ENCODE data around the gene SULT4A1. TPM values are rescaled to one million over a fixed set of nuclear protein-coding genes. Genes with fewer than 3 reads are reported as not detected.

SULT4A1 gene
- total and polyA plus RNA-seq, 9 of the 15 experiments (the other 6 are each of a cell fraction or from before 2014, with no cell fraction given): 0.03 to 0.20 (median 0.09) TPM; not detected in 3

DNA sequence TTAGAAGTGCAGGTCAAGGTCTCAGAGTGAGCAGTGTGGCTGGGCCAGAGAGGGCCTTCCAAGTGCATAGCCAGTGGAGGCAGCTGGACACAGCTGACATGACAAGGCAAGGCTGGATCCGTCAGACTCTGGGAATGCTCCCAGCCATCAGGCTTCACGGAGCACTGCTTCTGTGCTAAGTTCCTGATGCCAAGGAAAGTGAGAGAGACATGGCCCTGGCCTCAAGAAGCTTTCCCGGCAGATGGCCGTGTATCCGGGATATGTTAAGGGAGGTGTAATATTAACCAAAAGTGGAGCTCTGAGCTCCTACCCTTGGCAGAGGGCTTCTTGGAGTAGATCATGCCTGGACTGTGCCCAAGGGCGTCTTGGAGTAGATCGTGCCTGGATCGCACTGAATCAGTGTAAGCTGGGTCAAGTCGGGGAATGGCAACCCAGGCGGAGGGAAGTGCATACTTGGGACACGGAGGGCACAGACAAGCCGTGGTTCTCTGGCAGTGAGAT lies 42.8 kb downstream of the SULT4A1 start (continued):
- TF ChIP-seq IFI16 (CRISPR knock-in tag; IDR thresholded peaks at IDR 0.05) (no peak), TFAM (CRISPR knock-in tag; conservative IDR thresholded peaks at IDR 0.05) (no peak), ZNF507 (tag; conservative IDR thresholded peaks at IDR 0.05) (no peak), ZNF124 (CRISPR knock-in tag; IDR thresholded peaks at IDR 0.05) (no peak), U2AF1 (optimal IDR thresholded peaks at IDR 0.05; ENCODE audit: low read depth, low read length) (no peak), NR4A1 (CRISPR knock-in tag; IDR thresholded peaks at IDR 0.05) (no peak), NR4A1 (tag; IDR thresholded peaks at IDR 0.05) (no peak)
- TF ChIP-seq, protein P1, sequence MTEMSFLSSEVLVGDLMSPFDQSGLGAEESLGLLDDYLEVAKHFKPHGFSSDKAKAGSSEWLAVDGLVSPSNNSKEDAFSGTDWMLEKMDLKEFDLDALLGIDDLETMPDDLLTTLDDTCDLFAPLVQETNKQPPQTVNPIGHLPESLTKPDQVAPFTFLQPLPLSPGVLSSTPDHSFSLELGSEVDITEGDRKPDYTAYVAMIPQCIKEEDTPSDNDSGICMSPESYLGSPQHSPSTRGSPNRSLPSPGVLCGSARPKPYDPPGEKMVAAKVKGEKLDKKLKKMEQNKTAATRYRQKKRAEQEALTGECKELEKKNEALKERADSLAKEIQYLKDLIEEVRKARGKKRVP (CRISPR knock-in tag; IDR thresholded peaks at IDR 0.05): no peak
- TF ChIP-seq, protein P2, sequence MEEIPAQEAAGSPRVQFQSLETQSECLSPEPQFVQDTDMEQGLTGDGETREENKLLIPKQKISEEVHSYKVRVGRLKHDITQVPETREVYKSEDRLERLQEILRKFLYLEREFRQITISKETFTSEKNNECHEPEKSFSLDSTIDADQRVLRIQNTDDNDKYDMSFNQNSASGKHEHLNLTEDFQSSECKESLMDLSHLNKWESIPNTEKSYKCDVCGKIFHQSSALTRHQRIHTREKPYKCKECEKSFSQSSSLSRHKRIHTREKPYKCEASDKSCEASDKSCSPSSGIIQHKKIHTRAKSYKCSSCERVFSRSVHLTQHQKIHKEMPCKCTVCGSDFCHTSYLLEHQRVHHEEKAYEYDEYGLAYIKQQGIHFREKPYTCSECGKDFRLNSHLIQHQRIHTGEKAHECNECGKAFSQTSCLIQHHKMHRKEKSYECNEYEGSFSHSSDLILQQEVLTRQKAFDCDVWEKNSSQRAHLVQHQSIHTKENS (CRISPR knock-in tag; IDR thresholded peaks at IDR 0.05): no peak
- TF ChIP-seq, protein P3, sequence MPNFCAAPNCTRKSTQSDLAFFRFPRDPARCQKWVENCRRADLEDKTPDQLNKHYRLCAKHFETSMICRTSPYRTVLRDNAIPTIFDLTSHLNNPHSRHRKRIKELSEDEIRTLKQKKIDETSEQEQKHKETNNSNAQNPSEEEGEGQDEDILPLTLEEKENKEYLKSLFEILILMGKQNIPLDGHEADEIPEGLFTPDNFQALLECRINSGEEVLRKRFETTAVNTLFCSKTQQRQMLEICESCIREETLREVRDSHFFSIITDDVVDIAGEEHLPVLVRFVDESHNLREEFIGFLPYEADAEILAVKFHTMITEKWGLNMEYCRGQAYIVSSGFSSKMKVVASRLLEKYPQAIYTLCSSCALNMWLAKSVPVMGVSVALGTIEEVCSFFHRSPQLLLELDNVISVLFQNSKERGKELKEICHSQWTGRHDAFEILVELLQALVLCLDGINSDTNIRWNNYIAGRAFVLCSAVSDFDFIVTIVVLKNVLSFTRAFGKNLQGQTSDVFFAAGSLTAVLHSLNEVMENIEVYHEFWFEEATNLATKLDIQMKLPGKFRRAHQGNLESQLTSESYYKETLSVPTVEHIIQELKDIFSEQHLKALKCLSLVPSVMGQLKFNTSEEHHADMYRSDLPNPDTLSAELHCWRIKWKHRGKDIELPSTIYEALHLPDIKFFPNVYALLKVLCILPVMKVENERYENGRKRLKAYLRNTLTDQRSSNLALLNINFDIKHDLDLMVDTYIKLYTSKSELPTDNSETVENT (CRISPR knock-in tag; IDR thresholded peaks at IDR 0.05): no peak
